ENCODE results near the gene TTC13. TPM values are rescaled to one million over a fixed set of nuclear protein-coding genes. Genes with fewer than 3 reads are reported as not detected.

Gene TTC13
- total RNA-seq, 1 experiment from 2014 or later: 12.3 TPM

- Histone ChIP-seq H4K20me1 (ENCODE audit: insufficient read depth) (no peaks in the 10 kb centered on the region), H3K9me2 (ENCODE audit: insufficient read depth) (no peaks in the 10 kb centered on the region), H3K27ac (ENCODE audit: low read depth, low read length) (no peak overlapping the region), H3K27me3 (ENCODE audit: insufficient read depth, low read length) (no peaks in the 10 kb centered on the region), H3K9me3 (ENCODE audit: control insufficient read depth in 1 of 2, insufficient read depth in 1 of 2, low read depth in 1 of 2, low read length in 2 of 2) (no peaks in the 10 kb centered on the region), H3K79me2 (ENCODE audit: insufficient read depth, low read length) (no peaks in the 10 kb centered on the region), H2AFZ (ENCODE audit: low read depth, low read length, poor library complexity, severe bottlenecking) (no peak overlapping the region), H3K9ac (ENCODE audit: low read length) (no peak overlapping the region), H3K4me1 (ENCODE audit: control insufficient read depth in 1 of 2, insufficient read depth in 2 of 2, low read length in 2 of 2) (peaks cover 0 to 6% of the 10 kb centered on the region in 2 experiments; a peak in 1 of 4 replicates), H3K4me2 (ENCODE audit: low read length) (no peak overlapping the region), H3K36me3 (ENCODE audit: control insufficient read depth in 1 of 2, insufficient read depth in 2 of 2, low read length in 2 of 2) (peaks cover 0 to 2% of the 10 kb centered on the region in 2 experiments; a peak in 2 of 4 replicates), H3K4me3 (replicated peaks in 1 of 2; ENCODE audit: low read depth in 1 of 2, low read length in 2 of 2) (no peak overlapping the region)
- DNase-seq (ENCODE audit: low read depth, low spot score): peak; percentile 10
- ChIA-PET POLR2A (no interaction called here), CTCF (no interaction called here), RAD21 (ENCODE audit: low non-redundant PET in 1 of 2, low total read pairs in 2 of 2, uncharacterized antibody in 2 of 2, unreplicated experiment in 2 of 2) (no interaction called here)
- no peak for TF ChIP-seq EZH2phosphoT487 (IDR thresholded peaks at IDR 0.05; ENCODE audit: borderline replicate concordance)
- no peak for TF ChIP-seq RAD21 (IDR thresholded peaks at IDR 0.05; ENCODE audit: low read depth)
- TF ChIP-seq EGR1 (IDR thresholded peaks at IDR 0.05; ENCODE audit: low read depth): no peak
- peak; percentile 67 for TF ChIP-seq FOSL1 (IDR thresholded peaks at IDR 0.05; ENCODE audit: low read depth)
- TF ChIP-seq, protein P1, sequence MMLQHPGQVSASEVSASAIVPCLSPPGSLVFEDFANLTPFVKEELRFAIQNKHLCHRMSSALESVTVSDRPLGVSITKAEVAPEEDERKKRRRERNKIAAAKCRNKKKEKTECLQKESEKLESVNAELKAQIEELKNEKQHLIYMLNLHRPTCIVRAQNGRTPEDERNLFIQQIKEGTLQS (IDR thresholded peaks at IDR 0.05): no peak
- no peak for TF ChIP-seq TCF7L2 (IDR thresholded peaks at IDR 0.05; ENCODE audit: borderline replicate concordance, extremely low read depth, insufficient read depth, insufficient read length)
- TF ChIP-seq ELF1 (IDR thresholded peaks at IDR 0.05; ENCODE audit: borderline replicate concordance, low read depth): no peak
- peak; percentile 59 for TF ChIP-seq SP1 (IDR thresholded peaks at IDR 0.05; ENCODE audit: low read depth)
- no peak for TF ChIP-seq EZH2 (IDR thresholded peaks at IDR 0.05)
- no peak for TF ChIP-seq CEBPB (IDR thresholded peaks at IDR 0.05; ENCODE audit: low read depth)
- no peak for TF ChIP-seq SIN3A (IDR thresholded peaks at IDR 0.05; ENCODE audit: low read depth)
- TF ChIP-seq SRF (IDR thresholded peaks at IDR 0.05; ENCODE audit: low read depth): peak; percentile 18; the same call in 1 of the 2 replicates
- TF ChIP-seq ZNF274 (IDR thresholded peaks at IDR 0.05; ENCODE audit: low read depth, low read length): no peak
- TF ChIP-seq, protein P2, sequence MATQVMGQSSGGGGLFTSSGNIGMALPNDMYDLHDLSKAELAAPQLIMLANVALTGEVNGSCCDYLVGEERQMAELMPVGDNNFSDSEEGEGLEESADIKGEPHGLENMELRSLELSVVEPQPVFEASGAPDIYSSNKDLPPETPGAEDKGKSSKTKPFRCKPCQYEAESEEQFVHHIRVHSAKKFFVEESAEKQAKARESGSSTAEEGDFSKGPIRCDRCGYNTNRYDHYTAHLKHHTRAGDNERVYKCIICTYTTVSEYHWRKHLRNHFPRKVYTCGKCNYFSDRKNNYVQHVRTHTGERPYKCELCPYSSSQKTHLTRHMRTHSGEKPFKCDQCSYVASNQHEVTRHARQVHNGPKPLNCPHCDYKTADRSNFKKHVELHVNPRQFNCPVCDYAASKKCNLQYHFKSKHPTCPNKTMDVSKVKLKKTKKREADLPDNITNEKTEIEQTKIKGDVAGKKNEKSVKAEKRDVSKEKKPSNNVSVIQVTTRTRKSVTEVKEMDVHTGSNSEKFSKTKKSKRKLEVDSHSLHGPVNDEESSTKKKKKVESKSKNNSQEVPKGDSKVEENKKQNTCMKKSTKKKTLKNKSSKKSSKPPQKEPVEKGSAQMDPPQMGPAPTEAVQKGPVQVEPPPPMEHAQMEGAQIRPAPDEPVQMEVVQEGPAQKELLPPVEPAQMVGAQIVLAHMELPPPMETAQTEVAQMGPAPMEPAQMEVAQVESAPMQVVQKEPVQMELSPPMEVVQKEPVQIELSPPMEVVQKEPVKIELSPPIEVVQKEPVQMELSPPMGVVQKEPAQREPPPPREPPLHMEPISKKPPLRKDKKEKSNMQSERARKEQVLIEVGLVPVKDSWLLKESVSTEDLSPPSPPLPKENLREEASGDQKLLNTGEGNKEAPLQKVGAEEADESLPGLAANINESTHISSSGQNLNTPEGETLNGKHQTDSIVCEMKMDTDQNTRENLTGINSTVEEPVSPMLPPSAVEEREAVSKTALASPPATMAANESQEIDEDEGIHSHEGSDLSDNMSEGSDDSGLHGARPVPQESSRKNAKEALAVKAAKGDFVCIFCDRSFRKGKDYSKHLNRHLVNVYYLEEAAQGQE (IDR thresholded peaks at IDR 0.05; ENCODE audit: low read depth): no peak
- TF ChIP-seq, protein P3, sequence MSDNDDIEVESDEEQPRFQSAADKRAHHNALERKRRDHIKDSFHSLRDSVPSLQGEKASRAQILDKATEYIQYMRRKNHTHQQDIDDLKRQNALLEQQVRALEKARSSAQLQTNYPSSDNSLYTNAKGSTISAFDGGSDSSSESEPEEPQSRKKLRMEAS (IDR thresholded peaks at IDR 0.05): peak; percentile 39; the same call in 1 of the 2 replicates
- TF ChIP-seq, protein P4, sequence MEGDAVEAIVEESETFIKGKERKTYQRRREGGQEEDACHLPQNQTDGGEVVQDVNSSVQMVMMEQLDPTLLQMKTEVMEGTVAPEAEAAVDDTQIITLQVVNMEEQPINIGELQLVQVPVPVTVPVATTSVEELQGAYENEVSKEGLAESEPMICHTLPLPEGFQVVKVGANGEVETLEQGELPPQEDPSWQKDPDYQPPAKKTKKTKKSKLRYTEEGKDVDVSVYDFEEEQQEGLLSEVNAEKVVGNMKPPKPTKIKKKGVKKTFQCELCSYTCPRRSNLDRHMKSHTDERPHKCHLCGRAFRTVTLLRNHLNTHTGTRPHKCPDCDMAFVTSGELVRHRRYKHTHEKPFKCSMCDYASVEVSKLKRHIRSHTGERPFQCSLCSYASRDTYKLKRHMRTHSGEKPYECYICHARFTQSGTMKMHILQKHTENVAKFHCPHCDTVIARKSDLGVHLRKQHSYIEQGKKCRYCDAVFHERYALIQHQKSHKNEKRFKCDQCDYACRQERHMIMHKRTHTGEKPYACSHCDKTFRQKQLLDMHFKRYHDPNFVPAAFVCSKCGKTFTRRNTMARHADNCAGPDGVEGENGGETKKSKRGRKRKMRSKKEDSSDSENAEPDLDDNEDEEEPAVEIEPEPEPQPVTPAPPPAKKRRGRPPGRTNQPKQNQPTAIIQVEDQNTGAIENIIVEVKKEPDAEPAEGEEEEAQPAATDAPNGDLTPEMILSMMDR (IDR thresholded peaks at IDR 0.05 in 2 of 3, conservative IDR thresholded peaks at IDR 0.05 in 1 of 3; ENCODE audit: borderline replicate concordance in 1 of 3, insufficient read depth in 1 of 3, low read depth in 2 of 3, low read length in 2 of 3): no peak
- no peak for TF ChIP-seq CBX3 (IDR thresholded peaks at IDR 0.05; ENCODE audit: low read depth)
- peak; percentile 79 for TF ChIP-seq JUND (IDR thresholded peaks at IDR 0.05)
- no peak for TF ChIP-seq YY1 (IDR thresholded peaks at IDR 0.05; ENCODE audit: extremely low read depth, insufficient replicate concordance, low read depth, low read length)
- no peak for ATAC-seq
- no TSS peak for BruUV-seq (replicated peaks)
- intact Hi-C loops (cut with micrococcal nuclease): loop anchor here (5.0 kb wide), 1 partner anchor 118 kb away; no protein-coding TSS in a partner anchor
Measured at GRCh38 chr1:230915078-230915477, 63.6 kb downstream of the TTC13 start.
